Liver (tissue), 9 donors: Measurements from ENCODE around the gene SH3BP2. TPM values are rescaled to one million over a fixed set of nuclear protein-coding genes. Genes with fewer than 3 reads are reported as not detected.

ENCODE experiments used
- DNase-seq: peaks from one replicate; pipeline ENCODE4 v3.0.0-alpha.2; 2017; ENCODE audit warnings: low spot score
- H3K27ac ChIP-seq, 2 donors: one replicate each; pipeline ENCODE4 v1.7.0; 2013; ENCODE audit warnings: inconsistent platforms in 2 of 2, low read length in 2 of 2, control low read depth in 1 of 2, low read depth in 1 of 2, mild to moderate bottlenecking in 1 of 2
- H3K27me3 ChIP-seq, 4 donors: one replicate each; pipeline versions ENCODE4 v1.6.1 to v1.7.0; 2013; ENCODE audit warnings: low read length in 3 of 4, inconsistent platforms in 1 of 4, mild to moderate bottlenecking in 1 of 4, moderate library complexity in 1 of 4; ENCODE audit not compliant: control insufficient read depth in 4 of 4, insufficient read depth in 4 of 4
- H3K36me3 ChIP-seq, 4 donors: one replicate each; pipeline versions ENCODE4 v1.6.1 to v1.7.0; 2013; ENCODE audit warnings: low read length in 3 of 4, mild to moderate bottlenecking in 3 of 4, low read depth in 1 of 4, moderate library complexity in 1 of 4; ENCODE audit not compliant: control insufficient read depth in 4 of 4, insufficient read depth in 3 of 4
- H3K4me1 ChIP-seq, 4 donors: one replicate each; pipeline versions ENCODE4 v1.6.1 to v1.7.0; 2013; ENCODE audit warnings: low read length in 3 of 4, mild to moderate bottlenecking in 3 of 4, moderate library complexity in 1 of 4; ENCODE audit not compliant: control insufficient read depth in 4 of 4, insufficient read depth in 4 of 4
- H3K4me3 ChIP-seq, 3 donors: one replicate each; pipeline versions ENCODE4 v1.6.1 to v1.7.0; 2013; ENCODE audit warnings: low read length in 3 of 3, control low read depth in 1 of 3, low read depth in 1 of 3, mild to moderate bottlenecking in 1 of 3
- H3K9ac ChIP-seq, 2 donors: one replicate each; pipeline ENCODE4 v1.7.0; 2013; ENCODE audit warnings: low read length in 2 of 2, mild to moderate bottlenecking in 2 of 2, moderate library complexity in 2 of 2, control low read depth in 1 of 2, low read depth in 1 of 2
- H3K9me3 ChIP-seq, 4 donors: one replicate each; pipeline versions ENCODE4 v1.6.1 to v1.7.0; 2013; ENCODE audit warnings: low read length in 3 of 4; ENCODE audit not compliant: control insufficient read depth in 4 of 4
- FOXA2 ChIP-seq: IDR thresholded peaks from 2 replicates; pipeline ENCODE4 v1.6.1; 2016; ENCODE audit warnings: antibody characterized with exemption
- GABPA ChIP-seq, 2 donors: IDR thresholded peaks in 1 of 2; conservative IDR thresholded peaks in 1 of 2; 2 replicates each; pipeline ENCODE4 v1.6.1; 2016; ENCODE audit warnings: antibody characterized with exemption in 2 of 2, mild to moderate bottlenecking in 1 of 2, moderate library complexity in 1 of 2
- HNF4G ChIP-seq: IDR thresholded peaks from 2 replicates; pipeline ENCODE4 v1.6.1; 2016; ENCODE audit warnings: antibody characterized with exemption
- JUND ChIP-seq, 2 donors: IDR thresholded peaks; 2 replicates each; pipeline ENCODE4 v1.6.1; 2016; ENCODE audit warnings: antibody characterized with exemption in 2 of 2
- MAX ChIP-seq: IDR thresholded peaks from 2 replicates; pipeline ENCODE4 v1.6.1; 2016; ENCODE audit warnings: antibody characterized with exemption
- REST ChIP-seq: IDR thresholded peaks from 2 replicates; pipeline ENCODE4 v1.6.1; 2016; ENCODE audit warnings: antibody characterized with exemption, mild to moderate bottlenecking
- TAF1 ChIP-seq: conservative IDR thresholded peaks from 2 replicates; pipeline ENCODE4 v1.6.1; 2016; ENCODE audit warnings: antibody characterized with exemption, mild to moderate bottlenecking
- ZBTB33 ChIP-seq: IDR thresholded peaks from 2 replicates; pipeline ENCODE4 v1.6.1; 2016; ENCODE audit warnings: antibody characterized with exemption
- WGBS: extraction: QIAGEN DNeasy Blood & Tissue Kit; methylation state at CpG from one replicate; pipeline ENCODE4 v1.1.7; 2013; 5-methylcytosine and 5-hydroxymethylcytosine counted together
- polyA plus RNA-seq, 2 donors: library from polyadenylated mRNA; stranded (reverse) in 1 of 2; unstranded in 1 of 2; fragments of 200-250 nt in 1 of 2; fragments of >200 nt in 1 of 2; fragmentation: Nextera tagmentation in 1 of 2; extraction: Ambion mirVana in 1 of 2; gene quantifications; one replicate each; pipeline versions ENCODE4 v1.2.1 to v1.2.3, GENCODE V29; 2013 to 2015
- total RNA-seq, 2 donors: library from RNA; depleted of rRNA; stranded (reverse); fragments of >200 nt; gene quantifications; one replicate each; pipeline ENCODE4 v1.2.3, GENCODE V29; 2014
- donor health status: healthy.
- donor health status: healthy.
- donor health status: healthy.
- donor health status: healthy.
- donor health status: healthy.

Gene SH3BP2
- total and polyA plus RNA-seq, 4 donors, result 17.9 to 80.2 (median 38.5) TPM

GRCh38 chr4:2832981-2833670 lies 40.2 kb downstream of the SH3BP2 start:
- H3K4me3 ChIP-seq, result no peak overlapping the region
- no peak for DNase-seq
- no peak overlapping the region for H3K9ac ChIP-seq
- no peaks in the 10 kb centered on the region for H3K27me3 ChIP-seq
- H3K9me3 ChIP-seq, result no peaks in the 10 kb centered on the region
- H3K4me1 ChIP-seq, result peaks cover 11 to 33% (median 16%) of the 10 kb centered on the region in 4 donors
- no peak overlapping the region for H3K27ac ChIP-seq
- peaks cover 15 to 63% (median 36%) of the 10 kb centered on the region in 4 donors for H3K36me3 ChIP-seq
- TF ChIP-seq FOXA2, result no peak
- 94% methylated on average over 19 of the region's 19 CpGs for WGBS

GRCh38 chr4:2833671-2834000 lies 40.8 kb downstream of the SH3BP2 start:
- H3K9ac ChIP-seq, result no peak overlapping the region
- TF ChIP-seq HNF4G (no peak), FOXA2 (no peak), TAF1 (no peak), JUND (IDR thresholded peaks at IDR 0.05) (no peak)
- no peaks in the 10 kb centered on the region for H3K9me3 ChIP-seq
- WGBS, result 96% methylated on average over 7 of the region's 7 CpGs
- DNase-seq, result no peak
- no peaks in the 10 kb centered on the region for H3K27me3 ChIP-seq
- peaks cover 11 to 33% (median 17%) of the 10 kb centered on the region in 4 donors for H3K4me1 ChIP-seq
- H3K27ac ChIP-seq, result no peak overlapping the region
- peaks cover 12 to 58% (median 31%) of the 10 kb centered on the region in 4 donors for H3K36me3 ChIP-seq
- H3K4me3 ChIP-seq, result no peak overlapping the region

- WGBS, result 87% methylated on average over 13 of the region's 13 CpGs
- peaks cover 9 to 54% (median 29%) of the 10 kb centered on the region in 4 donors for H3K36me3 ChIP-seq
- TF ChIP-seq FOXA2 (no peak), ZBTB33 (no peak), TAF1 (no peak), REST (no peak), GABPA (IDR thresholded peaks at IDR 0.05 in 1 of 2, conservative IDR thresholded peaks at IDR 0.05 in 1 of 2) (no peak), MAX (no peak)
- H3K27me3 ChIP-seq, result no peaks in the 10 kb centered on the region
- H3K9me3 ChIP-seq, result no peaks in the 10 kb centered on the region
- H3K9ac ChIP-seq, result no peak overlapping the region
- peak; percentile 33 for DNase-seq
- H3K4me1 ChIP-seq, result peaks cover 11 to 33% (median 17%) of the 10 kb centered on the region in 4 donors
- no peak overlapping the region for H3K4me3 ChIP-seq
- H3K27ac ChIP-seq, result no peak overlapping the region
These were observed 41.4 kb downstream of the SH3BP2 start for GRCh38 chr4:2834001-2834921.
